Left ventricle myocardium inferior (tissue), 1 donor: Measurements from ENCODE around the gene TTC12. TPM values are rescaled to one million over a fixed set of nuclear protein-coding genes. Genes with fewer than 3 reads are reported as not detected.

Experiments
- DNase-seq: peaks from one replicate; pipeline ENCODE4 v3.0.0-alpha.2; 2020
- H3K27ac ChIP-seq: fragments of 200-600 bp; replicated peaks from 2 replicates; pipeline ENCODE4 v1.8.0; 2021
- H3K27me3 ChIP-seq: fragments of 200-600 bp; 2 replicates; pipeline ENCODE4 v1.8.0; 2021; ENCODE audit warnings: low read depth
- H3K36me3 ChIP-seq: fragments of 200-600 bp; 2 replicates; pipeline ENCODE4 v1.8.0; 2021
- H3K4me1 ChIP-seq: fragments of 200-600 bp; 2 replicates; pipeline ENCODE4 v1.8.0; 2021
- H3K4me3 ChIP-seq: fragments of 200-600 bp; 2 replicates; pipeline ENCODE4 v1.8.0; 2021; ENCODE audit warnings: mild to moderate bottlenecking, moderate library complexity
- H3K9me3 ChIP-seq: fragments of 200-600 bp; replicated peaks from 2 replicates; pipeline ENCODE4 v1.8.0; 2021
- CTCF ChIP-seq: fragments of 200-600 bp; IDR thresholded peaks from 2 replicates; pipeline ENCODE4 v1.8.0; 2021; ENCODE audit warnings: antibody characterized with exemption, mild to moderate bottlenecking, borderline replicate concordance
- intact Hi-C: fragments of 100-400 bp; cut with micrococcal nuclease; formaldehyde crosslinking; loops from one replicate; pipeline ENCODE4 v1.11.0; 2022
- total RNA-seq: library from RNA; stranded (reverse); fragmentation: NEBNext Ultra II Directional; extraction: Animal tissue kit (Norgen Biotek cat#: 25700); gene quantifications from one replicate; pipeline ENCODE4 v1.2.1, GENCODE V29; 2021
- donor health status: DM: no; HTN: yes; CAD: no; lungs with severe emphysema.

The TTC12 gene
- total RNA-seq, 1 donor from 2014 or later = 5.5 TPM

DNA sequence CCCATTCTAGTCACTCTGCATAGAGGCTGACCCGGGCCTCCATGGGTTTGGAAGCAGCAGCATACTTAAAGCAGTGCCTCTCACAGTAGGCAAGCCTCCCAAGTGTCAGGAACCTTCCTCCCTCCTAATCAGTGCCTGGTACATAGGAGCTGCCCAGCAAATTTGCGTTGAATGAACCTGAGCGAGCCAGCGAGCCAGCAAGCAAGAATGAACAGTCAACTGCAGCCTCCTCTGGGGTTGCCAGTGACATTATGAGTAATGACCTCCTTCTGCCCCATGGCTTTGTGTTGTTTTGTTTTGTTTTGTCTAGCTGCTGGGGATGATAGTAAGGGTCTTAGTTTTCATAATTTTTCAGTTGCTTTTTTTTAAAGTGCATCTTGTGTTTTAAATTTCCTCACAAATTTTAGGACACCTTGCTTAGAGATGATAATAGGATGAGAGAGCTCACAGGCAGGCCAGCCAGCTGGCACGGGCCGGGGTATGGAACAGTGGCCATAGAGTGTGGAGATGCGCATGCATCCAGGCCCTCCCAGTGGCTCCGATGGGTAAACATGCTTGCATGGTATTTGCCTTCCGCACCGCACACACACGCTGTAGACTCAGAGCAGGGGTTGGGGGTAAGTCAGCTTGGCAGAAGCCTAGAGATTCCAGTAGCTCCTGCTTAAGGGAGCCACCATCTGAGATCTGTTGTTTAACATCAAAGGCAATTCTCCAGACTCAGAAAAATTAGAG, 36.1 kb downstream of the TTC12 start:
- Histone ChIP-seq H3K4me3 (no peak overlapping the region), H3K27ac (no peak overlapping the region), H3K27me3 (no peaks in the 10 kb centered on the region), H3K36me3 (peaks cover 55% of the 10 kb centered on the region), H3K9me3 (peaks cover 20% of the 10 kb centered on the region), H3K4me1 (no peaks in the 10 kb centered on the region)
- DNase-seq = no peak
- intact Hi-C loops = no loop called here
- TF ChIP-seq CTCF = no peak

- Histone ChIP-seq H3K27me3 (no peaks in the 10 kb centered on the region), H3K9me3 (peaks cover 25% of the 10 kb centered on the region), H3K4me1 (no peaks in the 10 kb centered on the region), H3K36me3 (peaks cover 59% of the 10 kb centered on the region), H3K4me3 (no peak overlapping the region), H3K27ac (no peak overlapping the region)
- no peak for TF ChIP-seq CTCF
- no peak for DNase-seq
- intact Hi-C loops = no loop called here
These were observed 36.7 kb downstream of the TTC12 start for GRCh38 chr11:113351068-113351450.

DNA sequence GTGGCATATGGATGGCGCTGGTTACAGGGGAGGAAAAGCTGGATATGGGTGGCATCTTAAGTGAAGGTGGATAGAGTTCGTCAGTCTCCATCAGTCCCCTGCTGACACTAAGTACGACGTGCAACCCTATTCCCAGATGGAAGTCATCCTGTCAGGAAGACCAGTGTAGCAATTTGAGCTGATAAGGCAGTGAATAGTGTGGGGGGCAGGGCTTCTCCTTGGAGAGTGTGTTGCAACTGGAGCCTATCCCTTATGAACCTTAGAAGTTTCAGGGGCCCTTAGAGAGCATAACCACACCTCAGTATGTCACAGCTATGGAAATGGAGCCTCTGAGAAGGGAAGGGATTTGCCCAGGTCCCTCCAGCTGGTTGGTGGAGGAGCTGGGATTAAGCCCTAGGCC, 37.1 kb downstream of the TTC12 start:
- H3K27ac ChIP-seq = no peak overlapping the region
- no peak overlapping the region for H3K4me3 ChIP-seq
- intact Hi-C loops = no loop called here
- no peaks in the 10 kb centered on the region for H3K27me3 ChIP-seq
- H3K4me1 ChIP-seq = no peaks in the 10 kb centered on the region
- no peak for TF ChIP-seq CTCF
- no peak for DNase-seq
- H3K36me3 ChIP-seq = peaks cover 63% of the 10 kb centered on the region
- H3K9me3 ChIP-seq = peaks cover 29% of the 10 kb centered on the region

DNA sequence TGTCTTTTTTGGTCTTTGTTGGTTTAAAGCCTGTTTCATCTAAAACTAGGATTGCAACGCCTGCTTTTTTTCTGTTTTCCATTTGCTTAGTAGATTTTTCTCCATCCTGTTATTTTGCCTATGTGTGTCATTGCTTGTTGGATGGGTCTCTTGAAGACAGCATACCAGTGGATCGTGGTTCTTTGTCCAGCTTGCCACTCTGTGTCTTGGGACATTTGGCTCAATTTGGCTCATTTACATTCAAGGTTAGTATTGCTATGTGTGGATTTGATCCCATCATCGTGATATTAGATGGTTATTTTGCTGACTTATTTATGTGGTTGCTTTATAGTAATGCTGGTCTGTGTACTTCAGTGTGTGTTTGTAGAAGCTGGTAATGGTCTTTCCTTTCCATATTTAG, 41.8 kb downstream of the TTC12 start:
- H3K27me3 ChIP-seq = no peaks in the 10 kb centered on the region
- H3K36me3 ChIP-seq = peaks cover 99% of the 10 kb centered on the region
- peaks cover 37% of the 10 kb centered on the region for H3K9me3 ChIP-seq
- no peak overlapping the region for H3K4me3 ChIP-seq
- no peak for TF ChIP-seq CTCF
- H3K4me1 ChIP-seq = no peaks in the 10 kb centered on the region
- no peak overlapping the region for H3K27ac ChIP-seq
- intact Hi-C loops = no loop called here
- no peak for DNase-seq

GRCh38 chr11:113363406-113363805, 49.0 kb downstream of the TTC12 start:
- peaks cover 94% of the 10 kb centered on the region for H3K36me3 ChIP-seq
- DNase-seq = no peak
- no peaks in the 10 kb centered on the region for H3K9me3 ChIP-seq
- H3K27me3 ChIP-seq = no peaks in the 10 kb centered on the region
- H3K4me3 ChIP-seq = no peak overlapping the region
- intact Hi-C loops = no loop called here
- no peak overlapping the region for H3K27ac ChIP-seq
- no peaks in the 10 kb centered on the region for H3K4me1 ChIP-seq
- no peak for TF ChIP-seq CTCF
